Osteocyte (in vitro differentiated cells): Measurements from ENCODE around the gene PROB1. TPM values are rescaled to one million over a fixed set of nuclear protein-coding genes. Genes with fewer than 3 reads are reported as not detected.

ENCODE experiments used
- DNase-seq: peaks from one replicate; pipeline ENCODE4 v3.0.0; 2021; ENCODE audit warnings: mixed read lengths; ENCODE audit not compliant: unreplicated experiment; ENCODE audit errors: extremely low spot score
- H3K27ac Mint-ChIP-seq: one replicate; pipeline ENCODE4 v1.8.0; 2021; ENCODE audit warnings: mild to moderate bottlenecking, mixed read lengths; ENCODE audit not compliant: unreplicated experiment
- H3K27me3 Mint-ChIP-seq: one replicate; pipeline ENCODE4 v1.8.0; 2021; ENCODE audit warnings: mixed read lengths; ENCODE audit not compliant: unreplicated experiment
- H3K36me3 Mint-ChIP-seq: one replicate; pipeline ENCODE4 v1.8.0; 2021; ENCODE audit warnings: mixed read lengths; ENCODE audit not compliant: unreplicated experiment
- H3K4me1 Mint-ChIP-seq: one replicate; pipeline ENCODE4 v1.8.0; 2021; ENCODE audit warnings: mixed read lengths; ENCODE audit not compliant: unreplicated experiment
- H3K4me3 Mint-ChIP-seq: one replicate; pipeline ENCODE4 v1.8.0; 2021; ENCODE audit warnings: mild to moderate bottlenecking, moderate library complexity, mixed read lengths; ENCODE audit not compliant: unreplicated experiment
- H3K9me3 Mint-ChIP-seq: one replicate; pipeline ENCODE4 v1.8.0; 2021; ENCODE audit warnings: mixed read lengths; ENCODE audit not compliant: unreplicated experiment
- total RNA-seq: library from RNA; stranded (reverse); gene quantifications from 2 replicates; pipeline ENCODE4 v1.2.1, GENCODE V29; 2021
- TF ChIP-seq, protein P1 (sequence below): fragments of 200-600 bp; sonication (generic); IDR thresholded peaks from 2 replicates; pipeline ENCODE4 v1.5.0; 2021; ENCODE audit warnings: antibody characterized with exemption, mild to moderate bottlenecking, moderate library complexity

Gene PROB1
- total RNA-seq, 1 donor from 2014 or later: 1.5 TPM

DNA sequence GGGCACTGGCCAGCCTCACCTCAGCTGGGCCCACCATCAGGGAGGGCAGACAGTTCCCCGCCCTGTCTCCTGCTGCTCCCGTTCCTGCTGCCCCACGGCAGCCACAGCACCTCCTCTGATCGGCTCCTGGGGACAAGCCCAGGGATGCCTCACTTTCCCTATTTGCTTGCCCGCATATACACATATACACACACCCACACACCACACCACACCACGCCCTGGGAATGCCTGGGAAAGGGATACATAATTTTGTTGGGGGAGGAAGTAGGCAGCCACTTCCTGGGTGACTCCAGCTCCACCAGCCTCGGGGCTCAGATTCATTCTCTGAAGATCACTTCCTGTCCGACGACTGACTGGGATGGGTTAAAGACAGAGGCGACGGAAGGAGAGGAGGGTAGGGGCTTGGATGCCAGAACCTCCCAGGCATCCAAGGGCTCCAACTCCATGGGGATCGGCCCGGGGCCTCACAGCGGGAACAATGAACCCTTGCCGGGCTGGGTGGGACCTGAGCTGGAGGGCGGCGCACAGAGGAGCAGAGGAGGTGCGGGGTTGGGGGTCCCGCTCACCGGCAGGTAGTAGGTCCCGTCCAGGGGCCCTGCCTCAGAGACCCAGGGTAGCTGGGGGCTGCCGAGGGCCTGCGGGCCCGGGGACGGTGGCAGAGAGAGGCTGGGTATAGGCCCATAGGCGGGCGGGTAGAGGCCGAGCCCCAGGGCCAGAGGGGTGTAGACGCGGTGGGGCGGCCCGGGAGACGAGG, 3.2 kb downstream of the PROB1 start:
- no peaks in the 10 kb centered on the region for H3K27me3 Mint-ChIP-seq

DNA sequence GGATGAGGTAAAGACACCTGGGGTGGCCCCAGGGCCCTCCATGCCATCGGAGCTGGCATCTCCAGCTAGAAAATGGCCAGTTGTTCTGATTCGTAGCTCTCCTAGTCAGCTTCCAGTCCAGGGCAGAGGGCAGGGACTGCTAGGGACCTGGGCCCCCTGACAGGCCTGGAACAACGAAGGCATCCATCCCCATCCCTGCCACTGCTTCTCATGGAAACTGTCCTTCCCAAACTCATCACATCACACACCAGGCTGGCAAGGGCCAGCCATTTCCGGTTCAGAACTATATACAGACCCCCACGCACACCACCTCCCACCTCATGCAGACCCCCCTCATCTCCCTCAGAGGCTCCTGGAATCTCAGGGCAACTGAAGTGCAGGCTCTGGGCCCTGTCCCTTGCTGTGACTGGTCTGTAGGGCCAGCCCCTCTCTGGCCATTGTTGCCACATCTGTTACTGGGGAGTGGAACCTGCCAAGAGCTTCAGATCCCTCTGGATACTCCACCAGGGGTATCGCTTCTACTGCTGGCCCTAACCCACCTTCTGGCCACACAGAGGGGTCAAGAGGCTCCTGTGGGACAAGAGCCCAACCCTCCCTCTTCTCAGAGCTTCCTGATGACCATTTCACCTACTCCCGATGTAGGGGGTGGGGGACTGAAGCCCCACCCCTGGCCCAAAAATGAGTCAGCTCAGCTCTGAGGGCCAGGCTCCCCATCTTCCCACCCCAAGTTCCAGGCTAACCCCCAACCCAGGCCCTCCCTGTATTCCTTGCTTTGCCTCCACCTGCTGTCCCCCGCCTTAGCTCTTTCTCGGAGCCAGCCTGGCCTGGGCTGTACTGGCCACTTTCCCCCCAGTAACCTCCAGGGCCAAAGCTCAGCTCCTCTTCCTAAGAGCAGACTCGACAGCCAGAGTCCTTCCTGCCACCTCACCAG, 4.0 kb downstream of the PROB1 start:
- H3K4me1 Mint-ChIP-seq: peaks cover 26% of the 10 kb centered on the region
- H3K4me3 Mint-ChIP-seq: no peak overlapping the region
- no peaks in the 10 kb centered on the region for H3K27me3 Mint-ChIP-seq
- TF ChIP-seq, protein P1, sequence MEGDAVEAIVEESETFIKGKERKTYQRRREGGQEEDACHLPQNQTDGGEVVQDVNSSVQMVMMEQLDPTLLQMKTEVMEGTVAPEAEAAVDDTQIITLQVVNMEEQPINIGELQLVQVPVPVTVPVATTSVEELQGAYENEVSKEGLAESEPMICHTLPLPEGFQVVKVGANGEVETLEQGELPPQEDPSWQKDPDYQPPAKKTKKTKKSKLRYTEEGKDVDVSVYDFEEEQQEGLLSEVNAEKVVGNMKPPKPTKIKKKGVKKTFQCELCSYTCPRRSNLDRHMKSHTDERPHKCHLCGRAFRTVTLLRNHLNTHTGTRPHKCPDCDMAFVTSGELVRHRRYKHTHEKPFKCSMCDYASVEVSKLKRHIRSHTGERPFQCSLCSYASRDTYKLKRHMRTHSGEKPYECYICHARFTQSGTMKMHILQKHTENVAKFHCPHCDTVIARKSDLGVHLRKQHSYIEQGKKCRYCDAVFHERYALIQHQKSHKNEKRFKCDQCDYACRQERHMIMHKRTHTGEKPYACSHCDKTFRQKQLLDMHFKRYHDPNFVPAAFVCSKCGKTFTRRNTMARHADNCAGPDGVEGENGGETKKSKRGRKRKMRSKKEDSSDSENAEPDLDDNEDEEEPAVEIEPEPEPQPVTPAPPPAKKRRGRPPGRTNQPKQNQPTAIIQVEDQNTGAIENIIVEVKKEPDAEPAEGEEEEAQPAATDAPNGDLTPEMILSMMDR: no peak
- H3K36me3 Mint-ChIP-seq: no peaks in the 10 kb centered on the region
- DNase-seq: no peak
- H3K9me3 Mint-ChIP-seq: no peaks in the 10 kb centered on the region
- peak overlapping the region; percentile 72 for H3K27ac Mint-ChIP-seq

More for the DNA sequence above, 3.2 kb downstream of the PROB1 start:
- no peak for DNase-seq
- Mint-ChIP-seq H3K4me1 (peaks cover 29% of the 10 kb centered on the region), H3K27ac (peak overlapping the region; percentile 72), H3K36me3 (no peaks in the 10 kb centered on the region), H3K9me3 (no peaks in the 10 kb centered on the region), H3K4me3 (peak overlapping the region; percentile 61)
- TF ChIP-seq, protein P1: no peak

DNA sequence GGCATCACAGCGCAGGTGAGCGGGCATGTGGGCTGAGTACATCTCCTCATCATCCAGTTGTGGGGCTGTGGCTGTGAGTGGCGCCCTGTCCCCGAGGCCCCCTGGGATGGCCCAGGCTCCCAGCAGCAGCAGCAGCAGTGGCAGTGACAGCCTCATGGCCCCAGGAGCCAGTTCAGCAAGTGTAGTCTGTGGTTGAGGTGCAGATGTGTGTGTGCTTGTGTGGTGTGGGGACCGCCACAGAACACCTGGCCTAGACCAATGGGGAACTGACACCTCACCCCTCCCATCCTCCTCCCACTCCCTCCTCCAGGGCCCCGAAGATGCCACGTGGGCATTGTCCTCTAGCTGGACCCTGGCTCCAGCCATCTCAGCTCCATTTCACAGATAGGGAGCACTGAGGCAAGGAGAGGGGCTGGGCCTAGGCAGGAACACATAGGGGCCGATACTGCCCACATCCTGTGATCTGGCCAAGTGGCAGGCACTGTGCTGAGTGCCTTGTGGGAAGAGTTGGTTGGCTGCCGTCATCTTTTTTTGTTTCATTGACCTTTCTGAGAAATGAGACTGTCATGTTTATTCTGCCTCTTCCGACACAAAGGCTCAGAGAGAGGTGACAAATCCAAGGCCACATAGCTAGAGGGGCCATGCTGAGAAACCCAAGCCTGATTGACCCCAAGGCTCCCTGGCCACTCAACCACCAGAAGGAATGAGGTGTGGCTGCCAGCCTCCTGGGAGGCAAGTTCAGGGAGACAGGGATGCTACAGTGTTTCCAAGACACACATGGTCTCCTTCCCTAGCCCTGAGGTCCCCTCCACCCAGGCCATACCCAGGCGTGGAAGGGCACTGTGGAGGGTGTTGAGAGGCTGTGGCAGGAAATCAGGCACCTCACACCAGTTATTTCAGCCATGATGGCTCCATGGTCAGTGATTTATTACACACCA, 4.9 kb downstream of the PROB1 start, which contains the start of gene MZB1:
Gene MZB1, minus strand, starts transcription at position 213 of the 938 bp plus-strand sequence. Its CDS starts 57 bp downstream, at position 156.
- no peaks in the 10 kb centered on the region for H3K9me3 Mint-ChIP-seq
- H3K4me1 Mint-ChIP-seq: peaks cover 30% of the 10 kb centered on the region
- H3K36me3 Mint-ChIP-seq: no peaks in the 10 kb centered on the region
- H3K27ac Mint-ChIP-seq: no peak within 1 kb of the TSS
- DNase-seq: no peak
- H3K4me3 Mint-ChIP-seq: no peak within 1 kb of the TSS
- TF ChIP-seq, protein P1: no peak
- H3K27me3 Mint-ChIP-seq: no peaks in the 10 kb centered on the region

DNA sequence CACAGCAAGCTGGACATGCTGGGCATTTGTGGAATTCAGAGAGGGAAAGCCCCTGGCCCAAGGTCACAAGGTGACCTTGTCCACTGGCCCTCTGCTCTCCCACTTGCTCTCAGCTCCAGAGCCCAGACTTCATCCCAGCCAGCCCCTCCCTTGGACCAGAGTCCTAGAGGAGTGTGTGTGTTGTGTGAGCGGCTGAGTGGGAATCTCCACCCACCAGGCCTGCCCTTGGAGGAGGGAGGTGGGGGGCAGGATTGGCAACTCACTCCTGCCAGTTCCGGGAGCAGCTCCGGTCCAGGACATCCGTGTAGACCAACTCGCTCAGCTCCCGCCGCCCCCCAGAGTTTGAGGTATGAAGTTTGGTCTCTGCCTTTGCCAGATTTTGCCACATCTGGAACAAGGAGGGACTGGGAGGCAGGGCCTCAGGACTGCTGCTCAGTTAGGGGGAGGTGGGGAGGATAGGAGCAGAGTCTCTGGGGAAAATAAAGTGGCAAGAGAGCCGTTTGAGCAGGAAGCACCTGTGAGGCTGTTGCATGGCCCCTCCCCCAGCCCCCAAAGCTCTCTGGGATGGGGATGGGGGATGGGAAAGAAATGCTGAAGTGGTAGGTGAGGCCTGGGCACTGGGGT, 6.6 kb downstream of the PROB1 start:
- Mint-ChIP-seq H3K27ac (no peak overlapping the region), H3K27me3 (no peaks in the 10 kb centered on the region), H3K9me3 (no peaks in the 10 kb centered on the region), H3K4me3 (no peak overlapping the region), H3K4me1 (peaks cover 30% of the 10 kb centered on the region), H3K36me3 (no peaks in the 10 kb centered on the region)
- DNase-seq: no peak
- TF ChIP-seq, protein P1: no peak
